NB4 (cell line): ENCODE measurements around the gene UNC13D.

ENCODE experiments used
- CTCF ChIP-seq: IDR thresholded peaks from one replicate; pipeline ENCODE4 v1.5.1; 2012; ENCODE audit warnings: low read depth, low read length
- MAX ChIP-seq: IDR thresholded peaks from 2 replicates; pipeline ENCODE4 v1.6.1; 2011; ENCODE audit warnings: low read depth, low read length
- MYC ChIP-seq: IDR thresholded peaks from 2 replicates; pipeline ENCODE4 v1.6.1; 2011; ENCODE audit warnings: low read depth, low read length
- POLR2A ChIP-seq: IDR thresholded peaks from 2 replicates; pipeline ENCODE4 v1.6.1; 2011; ENCODE audit warnings: mild to moderate bottlenecking; ENCODE audit not compliant: insufficient read length; ENCODE audit errors: extremely low read depth

GRCh38 chr17:75845933-75846691 is 1.9 kb upstream of the UNC13D start:
- TF ChIP-seq CTCF (no peak), POLR2A (no peak), MAX (no peak), MYC (no peak)
